Right hindlimb (tissue), 1 donor: Measurements from ENCODE around the gene PSD.

ENCODE experiments used
- DNase-seq: peaks from one replicate; pipeline ENCODE4 v3.0.0-alpha.2; 2018

PSD gene

GRCh38 chr10:102382871-102383270 lies 35.7 kb downstream of the PSD start:
- no peak for DNase-seq

- no peak for DNase-seq
These were observed 36.6 kb downstream of the PSD start for GRCh38 chr10:102381983-102382382.

GRCh38 chr10:102379383-102379782 lies 39.2 kb downstream of the PSD start:
- no peak for DNase-seq

GRCh38 chr10:102376901-102377300 lies 41.7 kb downstream of the PSD start:
- no peak for DNase-seq

GRCh38 chr10:102375867-102376266 lies 42.7 kb downstream of the PSD start:
- no peak for DNase-seq

- DNase-seq, result no peak
These were observed 43.3 kb downstream of the PSD start for GRCh38 chr10:102375250-102375649.

- DNase-seq, result no peak
These were observed 47.3 kb downstream of the PSD start for GRCh38 chr10:102371295-102371694.

- DNase-seq, result no peak
These were observed 50.5 kb downstream of the PSD start for GRCh38 chr10:102368077-102368476.

- no peak for DNase-seq
These were observed 51.1 kb downstream of the PSD start for GRCh38 chr10:102367441-102367840.

- no peak for DNase-seq
These were observed 59.7 kb downstream of the PSD start for GRCh38 chr10:102358712-102359382.

- no peak for DNase-seq
These were observed 64.1 kb downstream of the PSD start for GRCh38 chr10:102354451-102354850.
